Mesenchymal stem cell (in vitro differentiated cells and primary cell): ENCODE measurements around the gene DOCK2.
A peak's percentile ranks its signal among the peaks of the same experiment; 100 is the strongest.

ENCODE experiments used
- DNase-seq: peaks from one replicate; pipeline ENCODE4 v3.0.0-alpha.2; 2013
- H2AFZ ChIP-seq: one replicate; pipeline ENCODE4 v1.6.1; 2013; ENCODE audit warnings: low read depth, mild to moderate bottlenecking, control low read depth, inconsistent platforms, low read length, moderate library complexity
- H2AK5ac ChIP-seq: 2 replicates; pipeline ENCODE4 v1.6.1; 2013; ENCODE audit warnings: low read length, moderate library complexity, mild to moderate bottlenecking, inconsistent platforms; ENCODE audit not compliant: severe bottlenecking
- H2BK120ac ChIP-seq: one replicate; pipeline ENCODE4 v1.6.1; 2013; ENCODE audit warnings: low read depth, mild to moderate bottlenecking, inconsistent platforms, low read length, moderate library complexity
- H2BK12ac ChIP-seq, 2 experiments: one replicate each; pipeline ENCODE4 v1.6.1; 2013; ENCODE audit warnings: inconsistent platforms in 2 of 2, low read length in 2 of 2, mild to moderate bottlenecking in 2 of 2, moderate library complexity in 2 of 2, control low read depth in 1 of 2
- H2BK15ac ChIP-seq: one replicate; pipeline ENCODE4 v1.6.1; 2013; ENCODE audit warnings: mild to moderate bottlenecking, low read depth, inconsistent platforms; ENCODE audit not compliant: poor library complexity, severe bottlenecking
- H2BK5ac ChIP-seq: 2 replicates; pipeline ENCODE4 v1.6.1; 2013; ENCODE audit warnings: low read depth, mild to moderate bottlenecking, low read length, control low read depth, inconsistent platforms; ENCODE audit not compliant: poor library complexity, severe bottlenecking
- H3K14ac ChIP-seq, 2 experiments: one replicate each; pipeline ENCODE4 v1.6.1; 2013; ENCODE audit warnings: inconsistent platforms in 2 of 2, low read length in 2 of 2, control low read depth in 1 of 2, mild to moderate bottlenecking in 1 of 2, moderate library complexity in 1 of 2
- H3K18ac ChIP-seq, 2 experiments: one replicate each; pipeline ENCODE4 v1.6.1; 2013; ENCODE audit warnings: inconsistent platforms in 2 of 2, low read length in 2 of 2, control low read depth in 1 of 2, low read depth in 1 of 2, mild to moderate bottlenecking in 1 of 2
- H3K23ac ChIP-seq, 2 experiments: one replicate each; pipeline ENCODE4 v1.6.1; 2013; ENCODE audit warnings: inconsistent platforms in 2 of 2, low read length in 2 of 2, mild to moderate bottlenecking in 2 of 2, moderate library complexity in 2 of 2, control low read depth in 1 of 2
- H3K27ac ChIP-seq: 2 replicates; pipeline ENCODE4 v1.5.1; 2013; ENCODE audit warnings: mild to moderate bottlenecking, moderate library complexity, low read length, control low read depth, inconsistent platforms; ENCODE audit not compliant: poor library complexity, severe bottlenecking
- H3K27me3 ChIP-seq, 2 experiments: 2 replicates each; pipeline versions ENCODE4 v1.6.1 to v1.7.0; 2013; ENCODE audit warnings: low read length in 2 of 2, mild to moderate bottlenecking in 2 of 2, moderate library complexity in 2 of 2, control low read depth in 1 of 2, inconsistent platforms in 1 of 2; ENCODE audit not compliant: control insufficient read depth in 1 of 2, insufficient read depth in 1 of 2
- H3K36me3 ChIP-seq, 2 experiments: 2 replicates each; pipeline versions ENCODE4 v1.6.1 to v1.7.0; 2013; ENCODE audit warnings: low read length in 2 of 2, control low read depth in 1 of 2, inconsistent platforms in 1 of 2, low read depth in 1 of 2, mild to moderate bottlenecking in 1 of 2; ENCODE audit not compliant: insufficient read depth in 2 of 2, control insufficient read depth in 1 of 2
- H3K4ac ChIP-seq, 2 experiments: one replicate each; pipeline ENCODE4 v1.6.1; 2013; ENCODE audit warnings: inconsistent platforms in 2 of 2, low read length in 2 of 2, mild to moderate bottlenecking in 2 of 2, moderate library complexity in 2 of 2, control low read depth in 1 of 2, low read depth in 1 of 2
- H3K4me1 ChIP-seq: 2 replicates; pipeline ENCODE4 v1.6.1; 2013; ENCODE audit warnings: low read depth, low read length, control low read depth; ENCODE audit not compliant: control insufficient read depth, insufficient read depth
- H3K4me2 ChIP-seq: 2 replicates; pipeline ENCODE4 v1.6.1; 2013; ENCODE audit warnings: low read length, mild to moderate bottlenecking, inconsistent platforms; ENCODE audit not compliant: poor library complexity, severe bottlenecking
- H3K4me3 ChIP-seq, 2 experiments: 2 replicates each; pipeline versions ENCODE4 v1.5.1 to v1.7.0; 2013; ENCODE audit warnings: low read length in 2 of 2, mild to moderate bottlenecking in 2 of 2, control low read depth in 1 of 2, low read depth in 1 of 2; ENCODE audit not compliant: insufficient read depth in 1 of 2
- H3K79me1 ChIP-seq: replicated peaks from 2 replicates; pipeline ENCODE4 v1.6.1; 2013; ENCODE audit warnings: mild to moderate bottlenecking, control low read depth, low read length, inconsistent platforms; ENCODE audit not compliant: poor library complexity, severe bottlenecking
- H3K9ac ChIP-seq: 2 replicates; pipeline ENCODE4 v1.7.0; 2013; ENCODE audit warnings: mild to moderate bottlenecking, low read length, moderate library complexity
- H3K9me3 ChIP-seq: 2 replicates; pipeline ENCODE4 v1.7.0; 2013; ENCODE audit warnings: mild to moderate bottlenecking, low read length; ENCODE audit not compliant: control insufficient read depth
- H4K8ac ChIP-seq: one replicate; pipeline ENCODE4 v1.6.1; 2013; ENCODE audit warnings: inconsistent platforms, mild to moderate bottlenecking, low read length, moderate library complexity
- H4K91ac ChIP-seq: one replicate; pipeline ENCODE4 v1.6.1; 2013; ENCODE audit warnings: mild to moderate bottlenecking, low read length, inconsistent platforms
- WGBS: methylation state at CpG from one replicate; pipeline ENCODE4 v1.1.7; 2013; ENCODE audit warnings: mixed read lengths; 5-methylcytosine and 5-hydroxymethylcytosine counted together

Gene DOCK2

DNA sequence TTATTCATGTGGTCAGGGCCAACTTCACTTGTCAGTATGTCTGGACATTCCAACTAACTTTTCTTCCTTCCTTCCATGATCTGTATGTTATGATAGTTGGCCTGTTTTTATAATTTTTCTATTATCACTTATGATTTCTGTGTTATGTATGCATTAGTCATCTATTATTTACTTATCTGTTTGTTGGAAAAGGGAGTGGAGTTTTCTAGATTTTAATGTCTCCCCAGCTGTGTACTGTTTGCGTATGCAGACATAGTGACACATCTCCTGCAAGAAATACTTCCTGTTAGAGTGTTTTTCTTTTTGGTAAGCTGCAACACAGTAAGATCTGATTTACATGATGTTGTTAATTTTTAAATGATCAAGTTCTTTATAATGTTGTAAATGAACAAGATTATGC is 351.9 kb downstream of the DOCK2 start:
- no peak overlapping the region for H2BK5ac ChIP-seq
- no peak overlapping the region for H3K4ac ChIP-seq
- no peak overlapping the region for H3K14ac ChIP-seq
- H3K18ac ChIP-seq, result no peak overlapping the region
- no peaks in the 10 kb centered on the region for H3K79me1 ChIP-seq
- no CpG with 5 or more reads among the region's 1 CpG for WGBS
- H3K9ac ChIP-seq, result no peak overlapping the region
- H2BK120ac ChIP-seq, result no peak overlapping the region
- no peak overlapping the region for H2AK5ac ChIP-seq
- H2BK12ac ChIP-seq, result no peak overlapping the region
- no peak overlapping the region for H3K27ac ChIP-seq
- no peaks in the 10 kb centered on the region for H3K4me1 ChIP-seq
- no peak for DNase-seq
- peaks cover 0 to 8% of the 10 kb centered on the region in 2 experiments for H3K27me3 ChIP-seq
- H3K4me2 ChIP-seq, result no peak overlapping the region
- H3K36me3 ChIP-seq, result no peaks in the 10 kb centered on the region
- no peak overlapping the region for H3K23ac ChIP-seq
- H2AFZ ChIP-seq, result no peak overlapping the region
- no peak overlapping the region for H4K91ac ChIP-seq
- no peak overlapping the region for H2BK15ac ChIP-seq
- no peak overlapping the region for H4K8ac ChIP-seq
- H3K9me3 ChIP-seq, result no peaks in the 10 kb centered on the region
- H3K4me3 ChIP-seq, result no peak overlapping the region

DNA sequence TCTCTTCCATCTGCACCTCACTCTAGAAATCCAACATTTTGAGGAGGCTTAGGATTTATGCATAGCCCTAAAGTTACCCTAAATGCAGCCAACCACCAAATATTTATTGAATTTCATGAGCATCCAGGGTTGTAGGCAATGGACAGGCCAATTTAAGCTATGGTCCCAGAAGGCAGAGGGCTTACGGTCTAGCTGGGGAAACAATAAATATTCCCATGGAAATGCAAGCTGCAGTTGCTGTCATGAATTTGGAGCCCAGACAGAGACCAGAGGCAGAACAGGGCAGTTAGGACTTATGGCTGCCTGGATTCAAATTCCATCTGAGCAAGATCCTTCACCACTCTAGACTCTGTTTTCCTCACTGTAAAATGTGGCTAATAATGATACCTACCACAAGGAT is 352.3 kb downstream of the DOCK2 start:
- no peak overlapping the region for H3K4me2 ChIP-seq
- H3K4ac ChIP-seq, result no peak overlapping the region
- no peak overlapping the region for H2BK5ac ChIP-seq
- peak overlapping the region; percentile 7 for H4K8ac ChIP-seq
- H2BK12ac ChIP-seq, result no peak overlapping the region
- 50% methylated on average over 1 of the region's 1 CpG for whole genome bisulfite sequencing
- no peak overlapping the region for H4K91ac ChIP-seq
- H3K4me3 ChIP-seq, result no peak overlapping the region
- H3K27ac ChIP-seq, result no peak overlapping the region
- H3K9ac ChIP-seq, result no peak overlapping the region
- no peak overlapping the region for H2AFZ ChIP-seq
- H3K79me1 ChIP-seq, result no peaks in the 10 kb centered on the region
- no peak overlapping the region for H2BK15ac ChIP-seq
- no peak overlapping the region for H2BK120ac ChIP-seq
- no peaks in the 10 kb centered on the region for H3K4me1 ChIP-seq
- no peak for DNase-seq
- H3K27me3 ChIP-seq, result peaks cover 0 to 12% of the 10 kb centered on the region in 2 experiments
- no peaks in the 10 kb centered on the region for H3K9me3 ChIP-seq
- no peak overlapping the region for H3K14ac ChIP-seq
- H3K18ac ChIP-seq, result no peak overlapping the region
- no peaks in the 10 kb centered on the region for H3K36me3 ChIP-seq
- H2AK5ac ChIP-seq, result no peak overlapping the region
- H3K23ac ChIP-seq, result no peak overlapping the region

DNA sequence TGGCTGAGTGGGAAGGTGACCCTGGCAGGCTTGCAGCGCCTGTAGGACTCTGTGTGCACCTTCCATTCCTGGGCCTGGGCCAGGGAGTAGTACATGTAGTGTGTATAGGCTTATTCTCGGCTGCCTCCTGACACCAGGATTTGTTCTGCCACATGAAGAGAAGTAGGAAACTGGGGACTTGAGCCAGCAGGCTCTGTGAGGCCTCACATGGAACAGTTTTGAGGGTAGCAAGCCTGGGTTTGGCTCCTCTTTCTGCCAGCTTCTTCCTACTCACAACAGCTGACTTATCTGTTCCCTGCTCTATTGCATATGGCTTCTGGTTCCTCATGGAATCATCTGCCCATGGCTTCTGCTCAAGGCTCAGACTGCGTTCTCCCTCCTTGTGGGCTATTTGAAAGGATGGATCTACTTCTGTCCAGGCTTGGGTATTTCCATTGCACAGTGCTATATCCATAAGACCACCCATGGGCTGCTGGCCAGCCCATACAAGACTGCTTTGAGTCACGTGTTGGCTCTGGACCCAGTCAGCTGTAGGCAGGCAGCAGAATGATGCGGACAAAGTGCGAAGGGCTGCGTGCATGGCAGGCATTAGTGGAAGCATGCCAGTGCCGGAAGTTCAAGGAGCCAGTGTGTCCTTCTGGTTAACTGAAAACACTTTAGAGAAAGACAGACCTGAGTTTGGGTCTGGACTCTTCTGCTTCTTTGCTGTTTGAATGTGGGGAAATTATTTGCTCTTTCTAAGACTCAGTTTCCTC is 354.2 kb downstream of the DOCK2 start:
- H2BK12ac ChIP-seq, result no peak overlapping the region
- H3K9ac ChIP-seq, result no peak overlapping the region
- H3K4ac ChIP-seq, result no peak overlapping the region
- H3K18ac ChIP-seq, result no peak overlapping the region
- no peak overlapping the region for H3K23ac ChIP-seq
- no peak overlapping the region for H3K27ac ChIP-seq
- no peak overlapping the region for H2BK15ac ChIP-seq
- H4K8ac ChIP-seq, result no peak overlapping the region
- no peak overlapping the region for H3K4me3 ChIP-seq
- no peak overlapping the region for H4K91ac ChIP-seq
- no peaks in the 10 kb centered on the region for H3K9me3 ChIP-seq
- no peak overlapping the region for H2BK120ac ChIP-seq
- peak overlapping the region in 1 of 2 experiments; percentile 63 for H3K14ac ChIP-seq
- 97% methylated on average over 8 of the region's 8 CpGs for WGBS
- no peaks in the 10 kb centered on the region for H3K36me3 ChIP-seq
- H3K4me2 ChIP-seq, result no peak overlapping the region
- H3K4me1 ChIP-seq, result no peaks in the 10 kb centered on the region
- H3K27me3 ChIP-seq, result peaks cover 0 to 17% of the 10 kb centered on the region in 2 experiments
- no peak overlapping the region for H2BK5ac ChIP-seq
- H2AK5ac ChIP-seq, result no peak overlapping the region
- DNase-seq, result no peak
- no peak overlapping the region for H2AFZ ChIP-seq
- H3K79me1 ChIP-seq, result no peaks in the 10 kb centered on the region

DNA sequence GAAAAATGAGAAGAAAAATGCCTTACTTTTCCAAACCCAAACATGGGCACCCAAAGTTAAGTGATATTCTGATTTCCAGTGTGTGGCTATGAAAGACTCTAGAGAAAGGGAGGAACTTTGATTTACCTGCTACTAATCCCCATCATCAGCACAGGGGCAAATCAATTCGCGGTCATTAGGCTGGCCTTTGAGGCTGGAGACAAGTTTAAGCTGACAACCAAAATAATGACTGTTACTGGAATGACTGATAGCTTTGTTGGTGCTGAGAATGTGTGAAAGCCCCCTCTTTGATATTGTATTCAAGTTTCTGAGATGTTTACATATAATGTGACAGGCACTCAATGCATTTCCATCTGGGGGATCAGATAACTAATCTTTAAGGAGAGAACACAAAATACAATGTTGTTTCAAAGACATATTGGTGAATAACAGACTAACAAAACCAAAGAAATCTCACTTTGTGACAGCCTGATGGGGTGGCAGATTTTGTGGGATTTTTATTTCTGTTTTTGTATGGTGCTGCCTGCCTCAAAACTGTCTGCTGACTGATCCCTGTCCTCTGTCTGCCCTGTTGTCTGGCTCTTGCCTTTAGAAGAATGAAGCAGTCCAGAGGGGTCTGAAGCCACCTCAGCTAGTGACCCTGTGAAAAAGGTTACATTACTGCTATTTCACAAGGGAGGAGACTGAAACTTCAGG is 355.9 kb downstream of the DOCK2 start:
- Histone ChIP-seq H3K9me3 (no peaks in the 10 kb centered on the region), H3K23ac (no peak overlapping the region), H2BK15ac (no peak overlapping the region), H2AK5ac (no peak overlapping the region), H3K18ac (no peak overlapping the region), H3K4ac (no peak overlapping the region), H3K27me3 (peaks cover 0 to 17% of the 10 kb centered on the region in 2 experiments), H3K36me3 (no peaks in the 10 kb centered on the region), H3K9ac (no peak overlapping the region), H2AFZ (no peak overlapping the region), H4K91ac (no peak overlapping the region), H3K4me1 (no peaks in the 10 kb centered on the region), H4K8ac (no peak overlapping the region), H2BK12ac (no peak overlapping the region), H2BK5ac (no peak overlapping the region), H3K4me2 (no peak overlapping the region), H2BK120ac (no peak overlapping the region), H3K27ac (no peak overlapping the region), H3K79me1 (no peaks in the 10 kb centered on the region), H3K4me3 (no peak overlapping the region), H3K14ac (no peak overlapping the region)
- no peak for DNase-seq
- 100% methylated on average over 2 of the region's 2 CpGs for WGBS
